GM23248 (cell line): Measurements from ENCODE around the gene PACS1.

Experiments used
- EZH2 ChIP-seq: fragments of 200-600 bp; sonication (generic); IDR thresholded peaks from 2 replicates; pipeline ENCODE4 v1.6.1; 2018; ENCODE audit warnings: antibody characterized with exemption, mild to moderate bottlenecking; ENCODE audit not compliant: insufficient read depth, poor library complexity, severe bottlenecking
- EZH2phosphoT487 ChIP-seq: fragments of 200-600 bp; sonication (generic); IDR thresholded peaks from 2 replicates; pipeline ENCODE4 v1.6.1; 2018; ENCODE audit warnings: antibody characterized with exemption, moderate library complexity, mild to moderate bottlenecking, low read depth; ENCODE audit not compliant: insufficient read depth

- TF ChIP-seq EZH2 (no peak), EZH2phosphoT487 (no peak)
Measured at GRCh38 chr11:66050581-66051231, 19.4 kb upstream of the PACS1 start.
